Activated effector memory CD4-positive, alpha-beta T cell treated with Interleukin-2 at 50 U/mL for 16 hours (primary cell): ENCODE measurements around the gene RAB8B.
"Not testable (repeated sequence)": the region's sequence is repeated elsewhere in the genome, so short reads cannot be mapped to it uniquely, and the experiment has no call there.

Source experiments
- DNase-seq: peaks from one replicate; pipeline ENCODE4 v3.0.0-alpha.2; 2020

RAB8B gene

GRCh38 chr15:63210151-63211091 is 21.0 kb downstream of the RAB8B start:
- DNase-seq: no peak

- DNase-seq: no peak
Measured at GRCh38 chr15:63211092-63211490, 21.7 kb downstream of the RAB8B start.

GRCh38 chr15:63211549-63211948 is 22.1 kb downstream of the RAB8B start:
- DNase-seq: no peak

- DNase-seq: no peak
Measured at GRCh38 chr15:63212050-63213004, 22.9 kb downstream of the RAB8B start.

- DNase-seq: no peak
Measured at GRCh38 chr15:63218100-63218808, 28.8 kb downstream of the RAB8B start.

- DNase-seq: no peak
Measured at GRCh38 chr15:63219196-63219710, 29.8 kb downstream of the RAB8B start.

GRCh38 chr15:63221346-63221745 is 31.9 kb downstream of the RAB8B start:
- no peak for DNase-seq

- DNase-seq: no peak
Measured at GRCh38 chr15:63223463-63223862, 34.1 kb downstream of the RAB8B start.

GRCh38 chr15:63225381-63225780 is 36.0 kb downstream of the RAB8B start:
- DNase-seq: no peak

GRCh38 chr15:63226155-63226883 is 36.9 kb downstream of the RAB8B start:
- no peak for DNase-seq

- DNase-seq: no peak
Measured at GRCh38 chr15:63226966-63227401, 37.6 kb downstream of the RAB8B start.

GRCh38 chr15:63227689-63228088 is 38.3 kb downstream of the RAB8B start:
- no peak for DNase-seq

- DNase-seq: no peak
Measured at GRCh38 chr15:63231206-63231605, 41.8 kb downstream of the RAB8B start.

GRCh38 chr15:63231706-63232105 is 42.3 kb downstream of the RAB8B start:
- no peak for DNase-seq

- no peak for DNase-seq
Measured at GRCh38 chr15:63232405-63232804, 43.0 kb downstream of the RAB8B start.

GRCh38 chr15:63232943-63233342 is 43.5 kb downstream of the RAB8B start:
- no peak for DNase-seq

GRCh38 chr15:63233667-63234423 is 44.4 kb downstream of the RAB8B start:
- no peak for DNase-seq

- DNase-seq: no peak
Measured at GRCh38 chr15:63234451-63234870, 45.1 kb downstream of the RAB8B start.

GRCh38 chr15:63236272-63236671 is 46.9 kb downstream of the RAB8B start:
- no peak for DNase-seq

- not testable (repeated sequence) for DNase-seq
Measured at GRCh38 chr15:63237086-63237485, 47.7 kb downstream of the RAB8B start.

GRCh38 chr15:63238171-63238570 is 48.8 kb downstream of the RAB8B start:
- no peak for DNase-seq
